ENCODE data around the gene RAB42. TPM values are rescaled to one million over a fixed set of nuclear protein-coding genes. Genes with fewer than 3 reads are reported as not detected.
A peak's percentile ranks its signal among the peaks of the same experiment; 100 is the strongest.
"Not testable (repeated sequence)": the region's sequence is repeated elsewhere in the genome, so short reads cannot be mapped to it uniquely, and the experiment has no call there.

The RAB42 gene
- total RNA-seq, result not detected

GRCh38 chr1:28591708-28592320 lies at the start of gene RAB42:
Gene RAB42, plus strand, starts transcription at chr1:28592265. Its CDS starts 247 bp downstream, at chr1:28592512.
- Mint-ChIP-seq H3K4me3 (peak within 1 kb of the TSS; percentile 30), H3K4me1 (ENCODE audit: low read depth in 2 of 2) (peaks cover 0 to 6% of the 10 kb centered on the region in 2 donors), H3K9me3 (no peaks in the 10 kb centered on the region), H3K36me3 (no peaks in the 10 kb centered on the region), H3K27ac (no peak within 1 kb of the TSS), H3K27me3 (peaks cover 0 to 3% of the 10 kb centered on the region in 2 donors)
- no peak for DNase-seq (ENCODE audit: low spot score)
- ATAC-seq, result peak; percentile 52 to 65

GRCh38 chr1:28545246-28545628 lies 46.8 kb upstream of the RAB42 start:
- H3K27ac Mint-ChIP-seq, result no peak overlapping the region
- ATAC-seq (no peak), DNase-seq (ENCODE audit: low spot score) (no peak)
- H3K36me3 Mint-ChIP-seq, result no peaks in the 10 kb centered on the region
- H3K4me3 Mint-ChIP-seq, result no peak overlapping the region
- no peaks in the 10 kb centered on the region for H3K27me3 Mint-ChIP-seq
- H3K9me3 Mint-ChIP-seq, result no peaks in the 10 kb centered on the region
- H3K4me1 Mint-ChIP-seq (ENCODE audit: low read depth in 2 of 2), result no peaks in the 10 kb centered on the region

- H3K27ac Mint-ChIP-seq, result no peak overlapping the region
- DNase-seq (ENCODE audit: low spot score), result no peak
- no peak for ATAC-seq
- no peaks in the 10 kb centered on the region for H3K36me3 Mint-ChIP-seq
- H3K9me3 Mint-ChIP-seq, result no peaks in the 10 kb centered on the region
- no peaks in the 10 kb centered on the region for H3K27me3 Mint-ChIP-seq
- H3K4me3 Mint-ChIP-seq, result no peak overlapping the region
- peaks cover 5 to 9% of the 10 kb centered on the region in 2 donors for H3K4me1 Mint-ChIP-seq (ENCODE audit: low read depth in 2 of 2)
Measured at GRCh38 chr1:28548318-28548717, 43.7 kb upstream of the RAB42 start.

GRCh38 chr1:28551381-28551780 lies 40.7 kb upstream of the RAB42 start:
- DNase-seq (ENCODE audit: low spot score) (no peak), ATAC-seq (no peak)
- H3K4me3 Mint-ChIP-seq, result no peak overlapping the region
- H3K27me3 Mint-ChIP-seq, result no peaks in the 10 kb centered on the region
- no peaks in the 10 kb centered on the region for H3K9me3 Mint-ChIP-seq
- no peaks in the 10 kb centered on the region for H3K36me3 Mint-ChIP-seq
- peaks cover 15% of the 10 kb centered on the region in 2 donors for H3K4me1 Mint-ChIP-seq (ENCODE audit: low read depth in 2 of 2)
- peak overlapping the region in 1 of 2 donors; percentile 95 for H3K27ac Mint-ChIP-seq

- Mint-ChIP-seq H3K9me3 (no peaks in the 10 kb centered on the region), H3K4me3 (peak within 1 kb of the TSS; percentile 93), H3K36me3 (no peaks in the 10 kb centered on the region)
Measured at GRCh38 chr1:28552758-28553663, 39.1 kb upstream of the RAB42 start, which contains the start of gene TRNAU1AP. Gene TRNAU1AP, plus strand, starts transcription at chr1:28553085. Its CDS starts 26 bp downstream, at chr1:28553111.

GRCh38 chr1:28560886-28561285 lies 31.2 kb upstream of the RAB42 start:
- no peak overlapping the region for H3K4me3 Mint-ChIP-seq
- H3K36me3 Mint-ChIP-seq, result no peaks in the 10 kb centered on the region
- no peaks in the 10 kb centered on the region for H3K4me1 Mint-ChIP-seq (ENCODE audit: low read depth in 2 of 2)
- DNase-seq (ENCODE audit: low spot score), result no peak
- H3K27me3 Mint-ChIP-seq, result no peaks in the 10 kb centered on the region
- ATAC-seq, result no peak
- H3K27ac Mint-ChIP-seq, result no peak overlapping the region
- no peaks in the 10 kb centered on the region for H3K9me3 Mint-ChIP-seq

More at GRCh38 chr1:28552758-28553663, 39.1 kb upstream of the RAB42 start, which contains the start of gene TRNAU1AP:
- H3K27me3 Mint-ChIP-seq, result no peaks in the 10 kb centered on the region
- DNase-seq (ENCODE audit: low spot score) (peak; percentile 97), ATAC-seq (peak; percentile 96 to 97)
- H3K27ac Mint-ChIP-seq, result peak within 1 kb of the TSS; percentile 88 to 95
- H3K4me1 Mint-ChIP-seq (ENCODE audit: low read depth in 2 of 2), result peaks cover 15% of the 10 kb centered on the region in 2 donors

- no peak for DNase-seq (ENCODE audit: low spot score)
- H3K27ac Mint-ChIP-seq, result no peak overlapping the region
- H3K4me3 Mint-ChIP-seq, result no peak overlapping the region
- peaks cover 11% of the 10 kb centered on the region for H3K36me3 Mint-ChIP-seq
- no peaks in the 10 kb centered on the region for H3K4me1 Mint-ChIP-seq (ENCODE audit: low read depth in 2 of 2)
- H3K27me3 Mint-ChIP-seq, result no peaks in the 10 kb centered on the region
- no peak for ATAC-seq
- no peaks in the 10 kb centered on the region for H3K9me3 Mint-ChIP-seq
Measured at GRCh38 chr1:28564310-28564709, 27.8 kb upstream of the RAB42 start.

- H3K27ac Mint-ChIP-seq, result peak overlapping the region in 1 of 2 donors; percentile 14
- no peaks in the 10 kb centered on the region for H3K4me1 Mint-ChIP-seq (ENCODE audit: low read depth in 2 of 2)
- peaks cover 11% of the 10 kb centered on the region for H3K36me3 Mint-ChIP-seq
- DNase-seq (ENCODE audit: low spot score) (no peak), ATAC-seq (no peak)
- H3K4me3 Mint-ChIP-seq, result no peak overlapping the region
- H3K27me3 Mint-ChIP-seq, result no peaks in the 10 kb centered on the region
- H3K9me3 Mint-ChIP-seq, result no peaks in the 10 kb centered on the region
Measured at GRCh38 chr1:28565040-28565439, 27.0 kb upstream of the RAB42 start.

- Mint-ChIP-seq H3K4me3 (no peak overlapping the region), H3K9me3 (no peaks in the 10 kb centered on the region), H3K27ac (peak overlapping the region in 1 of 2 donors; percentile 14), H3K4me1 (ENCODE audit: low read depth in 2 of 2) (no peaks in the 10 kb centered on the region), H3K36me3 (peaks cover 11% of the 10 kb centered on the region), H3K27me3 (no peaks in the 10 kb centered on the region)
- ATAC-seq, result no peak
- DNase-seq (ENCODE audit: low spot score), result no peak
Measured at GRCh38 chr1:28565726-28566125, 26.3 kb upstream of the RAB42 start.

- no peak overlapping the region for H3K4me3 Mint-ChIP-seq
- DNase-seq (ENCODE audit: low spot score) (no peak), ATAC-seq (no peak)
- no peaks in the 10 kb centered on the region for H3K9me3 Mint-ChIP-seq
- peaks cover 15% of the 10 kb centered on the region for H3K36me3 Mint-ChIP-seq
- H3K4me1 Mint-ChIP-seq (ENCODE audit: low read depth in 2 of 2), result no peaks in the 10 kb centered on the region
- H3K27ac Mint-ChIP-seq, result no peak overlapping the region
- no peaks in the 10 kb centered on the region for H3K27me3 Mint-ChIP-seq
Measured at GRCh38 chr1:28566931-28567330, 25.1 kb upstream of the RAB42 start.

- Mint-ChIP-seq H3K27me3 (no peaks in the 10 kb centered on the region), H3K9me3 (no peaks in the 10 kb centered on the region), H3K4me1 (ENCODE audit: low read depth in 2 of 2) (no peaks in the 10 kb centered on the region), H3K4me3 (no peak overlapping the region), H3K27ac (no peak overlapping the region), H3K36me3 (peaks cover 14% of the 10 kb centered on the region)
- no peak for DNase-seq (ENCODE audit: low spot score)
- no peak for ATAC-seq
Measured at GRCh38 chr1:28571911-28572310, 20.2 kb upstream of the RAB42 start.

- H3K4me1 Mint-ChIP-seq (ENCODE audit: low read depth in 2 of 2); ATAC-seq; H3K27me3 Mint-ChIP-seq; DNase-seq (ENCODE audit: low spot score); H3K4me3 Mint-ChIP-seq; H3K9me3 Mint-ChIP-seq; H3K27ac Mint-ChIP-seq: not testable (repeated sequence)
- H3K36me3 Mint-ChIP-seq, result peaks cover 13% of the 10 kb centered on the region
Measured at GRCh38 chr1:28572891-28573290, 19.2 kb upstream of the RAB42 start.

GRCh38 chr1:28573564-28573963 lies 18.5 kb upstream of the RAB42 start:
- peaks cover 7 to 8% of the 10 kb centered on the region in 2 donors for H3K4me1 Mint-ChIP-seq (ENCODE audit: low read depth in 2 of 2)
- no peaks in the 10 kb centered on the region for H3K27me3 Mint-ChIP-seq
- H3K9me3 Mint-ChIP-seq, result no peaks in the 10 kb centered on the region
- no peak overlapping the region for H3K27ac Mint-ChIP-seq
- no peak for DNase-seq (ENCODE audit: low spot score)
- H3K4me3 Mint-ChIP-seq, result no peak overlapping the region
- ATAC-seq, result no peak
- H3K36me3 Mint-ChIP-seq, result peaks cover 15% of the 10 kb centered on the region

GRCh38 chr1:28577052-28577678 lies 14.9 kb upstream of the RAB42 start:
- Mint-ChIP-seq H3K9me3 (no peaks in the 10 kb centered on the region), H3K4me3 (peak overlapping the region; percentile 98), H3K36me3 (peaks cover 28% of the 10 kb centered on the region), H3K27ac (peak overlapping the region; percentile 89 to 95), H3K27me3 (no peaks in the 10 kb centered on the region), H3K4me1 (ENCODE audit: low read depth in 2 of 2) (peaks cover 29 to 31% of the 10 kb centered on the region in 2 donors)
- ATAC-seq, result no peak
- DNase-seq (ENCODE audit: low spot score), result no peak

All from natural killer cell treated with Interleukin-12 subunit alpha and Interleukin-12 subunit beta and Interleukin-15 and Interleukin-18, amount 100 ng/mL, for 72 hours (primary cell).